ENCODE measurements around the gene TRIM73. TPM values are rescaled to one million over a fixed set of nuclear protein-coding genes. Genes with fewer than 3 reads are reported as not detected.
A peak's percentile ranks its signal among the peaks of the same experiment; 100 is the strongest.
"Not testable (repeated sequence)": the region's sequence is repeated elsewhere in the genome, so short reads cannot be mapped to it uniquely, and the experiment has no call there.

The TRIM73 gene
- total RNA-seq = 2.9 TPM

GRCh38 chr7:75395329-75395728 is at the start of gene TRIM73:
TSS of gene TRIM73 (plus strand) at chr7:75395629. CDS start at chr7:75398934, 3,305 bp downstream.
- DNase-seq (ENCODE audit: low spot score in 2 of 2); FAIRE-seq: not testable (repeated sequence)

- not testable (repeated sequence) for DNase-seq (ENCODE audit: low spot score in 2 of 2)
- peak; percentile 90 for FAIRE-seq
Observed at GRCh38 chr7:75358671-75359541, 36.5 kb upstream of the TRIM73 start.

- not testable (repeated sequence) for FAIRE-seq; DNase-seq (ENCODE audit: low spot score in 2 of 2)
Observed at GRCh38 chr7:75359542-75359848, 35.9 kb upstream of the TRIM73 start.

- DNase-seq (ENCODE audit: low spot score in 2 of 2); FAIRE-seq: not testable (repeated sequence)
Observed at GRCh38 chr7:75364079-75364478, 31.4 kb upstream of the TRIM73 start.

- not testable (repeated sequence) for FAIRE-seq; DNase-seq (ENCODE audit: low spot score in 2 of 2)
Observed at GRCh38 chr7:75366643-75367042, 28.8 kb upstream of the TRIM73 start.

GRCh38 chr7:75367313-75367712 is 28.1 kb upstream of the TRIM73 start:
- not testable (repeated sequence) for FAIRE-seq; DNase-seq (ENCODE audit: low spot score in 2 of 2)

- not testable (repeated sequence) for DNase-seq (ENCODE audit: low spot score in 2 of 2); FAIRE-seq
Observed at GRCh38 chr7:75374144-75374518, 21.3 kb upstream of the TRIM73 start.

GRCh38 chr7:75374519-75375317 is 20.7 kb upstream of the TRIM73 start:
- FAIRE-seq; DNase-seq (ENCODE audit: low spot score in 2 of 2): not testable (repeated sequence)

- FAIRE-seq; DNase-seq (ENCODE audit: low spot score in 2 of 2): not testable (repeated sequence)
Observed at GRCh38 chr7:75393194-75393593, 2.2 kb upstream of the TRIM73 start.

- FAIRE-seq; DNase-seq (ENCODE audit: low spot score in 2 of 2): not testable (repeated sequence)
Observed at GRCh38 chr7:75397865-75398264, 2.4 kb downstream of the TRIM73 start.

- DNase-seq (ENCODE audit: low spot score in 2 of 2); FAIRE-seq: not testable (repeated sequence)
Observed at GRCh38 chr7:75398771-75399700, 3.6 kb downstream of the TRIM73 start.

GRCh38 chr7:75400575-75400974 is 5.1 kb downstream of the TRIM73 start:
- FAIRE-seq; DNase-seq (ENCODE audit: low spot score in 2 of 2): not testable (repeated sequence)

- FAIRE-seq; DNase-seq (ENCODE audit: low spot score in 2 of 2): not testable (repeated sequence)
Observed at GRCh38 chr7:75403455-75404443, 8.3 kb downstream of the TRIM73 start.

GRCh38 chr7:75404663-75405062 is 9.2 kb downstream of the TRIM73 start:
- not testable (repeated sequence) for DNase-seq (ENCODE audit: low spot score in 2 of 2); FAIRE-seq

- DNase-seq (ENCODE audit: low spot score in 2 of 2); FAIRE-seq: not testable (repeated sequence)
Observed at GRCh38 chr7:75409880-75410822, 14.7 kb downstream of the TRIM73 start.

- not testable (repeated sequence) for DNase-seq (ENCODE audit: low spot score in 2 of 2); FAIRE-seq
Observed at GRCh38 chr7:75410823-75411173, 15.4 kb downstream of the TRIM73 start.

- not testable (repeated sequence) for FAIRE-seq; DNase-seq (ENCODE audit: low spot score in 2 of 2)
Observed at GRCh38 chr7:75414204-75414603, 18.8 kb downstream of the TRIM73 start.

Data from frontal cortex (tissue), 4 donors.